Hepatic stellate cell (primary cell): ENCODE results near the gene ATP1B1.

Experiments
- DNase-seq: peaks from one replicate; pipeline ENCODE4 v3.0.0; 2011; ENCODE audit warnings: low spot score

ATP1B1 gene

DNA sequence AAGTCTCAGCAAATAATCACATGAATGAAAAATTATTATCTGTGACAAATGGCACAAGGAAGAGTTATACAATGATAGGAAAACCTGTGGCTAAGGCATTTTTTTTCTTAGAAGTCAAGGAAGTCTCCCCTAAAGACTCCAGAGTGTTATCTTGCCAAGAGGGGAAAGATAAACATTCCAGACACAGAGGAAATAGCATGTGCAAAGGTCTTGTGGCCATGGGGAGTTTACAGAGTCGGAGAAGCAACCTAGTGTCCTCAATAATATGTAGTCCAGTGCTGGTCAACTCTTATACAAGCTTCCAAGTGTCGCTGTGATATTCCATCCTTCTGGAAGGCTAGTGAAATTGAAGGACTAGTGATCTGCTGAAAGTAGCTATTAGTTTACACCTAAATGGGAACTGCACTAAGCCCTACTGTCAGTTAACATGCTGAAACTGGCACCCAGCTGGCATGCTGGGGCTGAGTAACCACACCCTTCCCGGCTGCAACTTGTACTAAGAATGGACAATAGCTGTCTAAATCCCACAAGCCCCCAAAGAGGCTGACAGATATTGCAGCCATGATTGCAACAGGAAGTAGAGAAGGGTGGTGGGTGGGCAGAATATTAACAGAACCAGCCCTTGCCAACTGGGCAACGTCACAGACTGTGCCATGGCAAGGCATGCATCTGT is 11.5 kb upstream of the ATP1B1 start:
- DNase-seq: no peak

DNA sequence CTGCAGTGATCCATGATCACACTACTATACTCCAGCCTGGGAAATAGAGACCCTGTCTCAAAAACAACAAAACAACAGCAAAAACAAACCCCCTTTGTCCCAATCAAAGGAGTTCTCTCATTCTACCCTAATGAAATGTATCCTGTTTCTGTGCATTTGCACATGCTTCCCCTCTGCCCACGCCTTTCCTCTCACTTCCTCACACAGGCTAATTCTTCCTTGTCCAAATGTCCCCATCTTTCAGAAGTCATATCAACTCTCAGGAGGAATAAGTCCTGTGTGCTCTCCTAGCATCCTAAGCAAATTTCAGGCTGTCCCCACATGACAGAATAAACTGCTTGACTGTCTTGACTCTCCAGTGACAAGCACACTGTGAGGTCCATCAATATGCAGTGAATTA is 8.1 kb upstream of the ATP1B1 start:
- DNase-seq: no peak

- DNase-seq: no peak
Measured at GRCh38 chr1:169099561-169099960, 6.9 kb upstream of the ATP1B1 start.

- no peak for DNase-seq
Measured at GRCh38 chr1:169100208-169100607, 6.3 kb upstream of the ATP1B1 start.

GRCh38 chr1:169100651-169101088 is 5.8 kb upstream of the ATP1B1 start:
- no peak for DNase-seq

DNA sequence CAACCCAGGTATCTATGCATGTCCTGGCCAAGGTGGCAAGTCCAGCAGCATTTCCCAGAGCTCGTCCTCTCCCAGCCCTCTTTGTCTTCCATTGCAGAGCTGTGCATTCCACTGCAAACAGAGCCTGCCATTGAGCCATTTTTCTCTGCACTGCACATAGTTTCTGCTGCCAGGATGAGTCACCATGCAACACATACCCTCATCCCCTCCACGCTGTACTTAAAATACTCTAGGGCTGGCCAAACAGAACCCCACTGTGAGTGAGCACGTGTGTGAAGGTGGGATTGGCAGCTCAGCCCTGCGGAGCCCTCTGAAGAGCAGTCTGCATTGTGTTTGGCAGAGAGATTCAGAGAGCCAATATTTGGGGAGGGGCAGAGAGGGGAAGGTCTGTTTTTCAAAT is 3.9 kb upstream of the ATP1B1 start:
- DNase-seq: peak; percentile 76

GRCh38 chr1:169103002-169103401 is 3.5 kb upstream of the ATP1B1 start:
- DNase-seq: no peak

DNA sequence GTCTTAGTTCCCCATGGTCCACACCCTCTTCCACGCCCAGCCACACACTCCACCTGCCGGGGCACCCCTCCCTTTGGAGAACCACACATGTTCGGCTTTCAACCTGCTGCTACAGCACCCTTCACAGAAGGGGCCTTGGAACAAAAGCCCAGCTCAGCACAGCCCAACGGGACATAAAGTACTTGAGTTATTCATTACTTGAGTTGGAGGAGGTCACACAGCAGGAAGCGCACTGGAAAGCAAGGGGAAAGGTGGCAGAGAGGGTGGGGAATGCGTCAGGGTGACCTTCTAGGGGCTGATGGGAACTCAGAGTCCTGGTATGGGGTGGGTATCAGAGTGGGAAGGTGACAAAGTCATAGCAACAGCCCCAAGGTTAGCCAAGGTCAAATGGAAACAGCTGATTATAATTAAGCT is 3.0 kb upstream of the ATP1B1 start:
- DNase-seq: no peak

GRCh38 chr1:169105087-169105433 is 1.4 kb upstream of the ATP1B1 start:
- no peak for DNase-seq

DNA sequence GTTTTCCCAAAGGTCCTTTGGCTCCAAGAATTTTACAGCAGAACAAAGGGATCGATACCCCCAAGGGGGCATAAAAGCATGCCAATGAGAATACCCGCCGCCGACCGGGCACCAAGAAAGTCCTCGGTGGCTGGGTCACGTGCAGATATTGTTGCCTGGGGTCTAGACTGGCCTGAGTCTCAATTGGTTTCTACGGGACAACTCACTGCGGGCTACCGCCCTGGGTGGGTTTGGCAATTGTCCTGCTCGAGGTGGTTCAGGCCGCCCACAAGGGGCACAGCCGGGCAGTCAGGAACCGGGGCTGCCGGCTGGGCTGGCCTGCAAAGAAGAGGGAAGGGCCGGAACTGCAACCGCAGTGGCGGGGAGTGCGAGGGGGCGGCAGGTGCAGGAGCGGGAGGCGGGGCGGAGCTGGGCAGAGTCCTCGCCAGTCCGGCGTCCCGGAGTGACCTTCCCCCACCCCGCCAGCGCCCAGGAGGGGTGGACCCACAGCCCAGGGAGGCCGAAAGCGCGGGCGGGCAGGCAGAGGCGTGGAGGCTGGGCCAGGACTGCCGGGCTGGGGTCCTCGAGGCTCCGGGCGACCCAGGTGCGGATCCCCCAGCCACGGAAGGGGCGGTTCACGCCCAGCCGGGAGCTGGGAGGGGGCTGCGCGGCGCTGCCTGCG is 926 bp upstream of the ATP1B1 start:
- no peak for DNase-seq

GRCh38 chr1:169106921-169107602 is 572 bp downstream of the ATP1B1 start:
- DNase-seq: peak; percentile 27

DNA sequence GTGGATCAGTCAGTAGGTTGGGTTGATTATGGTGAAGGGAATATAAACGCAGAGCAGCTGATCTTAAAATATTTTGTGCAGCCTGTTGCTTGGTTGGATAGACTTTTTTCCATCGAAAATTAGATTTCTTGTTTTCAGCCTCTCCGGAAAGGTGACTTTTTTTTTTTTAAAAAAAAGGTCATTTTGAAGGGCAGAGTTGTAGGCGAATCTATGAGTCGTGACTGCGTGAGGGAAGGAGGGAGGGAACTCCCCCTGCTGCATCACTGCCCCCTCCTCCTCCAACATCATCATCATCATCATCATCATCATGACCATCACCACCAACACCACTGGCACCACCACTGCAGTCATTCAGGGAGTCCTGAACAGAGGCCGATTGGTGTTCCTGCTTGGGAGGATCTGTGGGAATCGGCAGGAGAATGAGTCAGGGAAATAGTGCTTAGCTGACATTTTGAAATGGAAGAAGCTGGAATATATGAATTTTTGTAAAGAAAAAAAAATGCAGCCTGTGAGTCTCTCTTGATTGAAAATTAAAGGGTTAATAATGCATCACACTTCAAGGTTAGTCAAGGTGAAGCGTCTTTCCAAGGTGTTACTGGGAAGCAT is 1.2 kb downstream of the ATP1B1 start:
- DNase-seq: peak; percentile 40

DNA sequence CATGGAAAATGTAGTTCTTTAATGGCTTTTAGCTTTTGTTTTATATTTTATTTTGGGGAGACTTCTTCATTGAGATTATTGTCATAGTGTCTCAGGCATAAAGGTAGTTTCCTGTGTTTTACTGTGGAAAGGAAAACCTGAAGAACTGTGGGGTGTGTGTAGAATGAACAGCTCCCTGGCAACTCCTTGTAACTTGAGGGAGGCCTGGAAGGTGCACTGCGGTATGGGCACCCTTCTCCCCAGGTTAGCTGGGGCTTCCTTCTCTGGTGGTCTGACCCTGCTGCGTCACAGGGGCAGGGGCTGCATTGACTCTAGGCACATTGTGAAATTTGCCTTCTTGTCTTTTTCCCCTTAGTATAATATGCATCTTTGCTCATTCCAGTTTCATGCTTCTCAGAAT is 1.7 kb downstream of the ATP1B1 start:
- DNase-seq: no peak

- peak; percentile 60 for DNase-seq
Measured at GRCh38 chr1:169108863-169109560, 2.5 kb downstream of the ATP1B1 start.

- peak; percentile 75 for DNase-seq
Measured at GRCh38 chr1:169109561-169110134, 3.2 kb downstream of the ATP1B1 start.

- no peak for DNase-seq
Measured at GRCh38 chr1:169110236-169110635, 3.7 kb downstream of the ATP1B1 start.

DNA sequence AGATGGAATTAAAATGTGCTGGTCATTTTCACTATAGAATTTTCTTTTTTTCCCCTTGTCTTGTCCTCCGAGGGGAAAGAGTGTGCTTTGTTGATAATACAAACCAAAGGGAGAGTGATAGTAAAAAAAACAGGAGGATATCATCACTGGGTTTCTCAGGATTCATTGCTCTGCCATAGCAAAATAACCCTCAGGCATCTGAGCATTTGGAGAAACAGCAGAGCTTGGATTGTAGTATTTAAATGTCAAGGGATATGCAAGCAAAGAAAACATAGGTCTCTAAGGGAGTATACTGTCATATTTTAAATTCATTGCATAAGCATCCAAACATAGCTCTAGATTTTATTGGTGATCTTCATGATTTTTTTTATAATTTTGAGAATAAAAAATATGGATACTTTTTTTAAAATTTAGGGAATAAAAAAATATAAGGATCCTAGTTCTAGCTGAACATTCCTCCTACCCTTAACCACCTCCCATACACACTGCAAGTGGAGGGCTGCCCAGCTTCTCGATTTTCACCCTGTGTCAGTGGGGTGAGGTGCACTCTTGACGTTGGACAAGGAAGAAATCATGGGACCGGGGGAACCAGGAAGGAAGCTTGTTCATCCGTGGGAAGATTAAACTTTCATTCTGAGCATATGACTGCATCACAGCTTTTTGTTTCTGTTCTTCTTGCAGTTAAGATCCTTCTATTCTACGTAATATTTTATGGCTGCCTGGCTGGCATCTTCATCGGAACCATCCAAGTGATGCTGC is 4.4 kb downstream of the ATP1B1 start:
- peak; percentile 22 for DNase-seq

DNA sequence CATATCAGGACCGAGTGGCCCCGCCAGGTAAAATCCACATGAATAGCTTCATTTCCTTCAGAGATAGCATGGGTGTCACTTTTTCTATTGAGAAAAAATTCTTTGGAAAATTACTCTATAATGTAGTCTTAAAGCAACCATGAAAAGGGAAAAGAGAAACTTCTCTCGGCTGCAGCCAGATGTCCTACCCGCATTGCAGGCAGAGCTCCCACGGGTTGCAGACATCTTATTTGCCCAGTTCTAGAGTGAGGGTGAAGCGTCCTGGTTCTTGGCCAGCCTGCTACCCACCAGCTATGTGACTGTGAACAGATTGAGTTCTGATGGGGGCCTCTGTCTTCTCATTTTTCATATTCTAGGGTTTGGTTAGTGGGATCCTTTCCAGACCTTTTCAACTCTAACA is 5.0 kb downstream of the ATP1B1 start:
- DNase-seq: no peak

DNA sequence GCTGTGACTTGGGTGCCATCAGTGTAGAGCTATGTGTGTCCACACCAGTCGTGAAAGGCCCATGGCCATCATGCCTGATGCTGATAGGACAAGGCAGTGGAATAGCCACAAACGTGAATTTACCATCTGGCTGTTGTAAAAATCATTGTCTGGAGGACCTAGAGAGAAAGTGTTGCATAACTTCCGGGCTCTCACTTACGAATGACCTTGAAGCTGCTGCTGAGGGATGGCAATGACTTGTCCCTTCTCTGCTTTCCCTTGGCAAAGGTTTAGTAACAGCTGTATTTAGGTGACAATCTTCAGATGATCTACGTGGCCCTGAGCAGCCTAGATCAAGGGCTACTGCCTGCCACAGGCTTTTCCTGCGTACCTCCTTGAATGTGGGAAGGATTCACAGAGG is 5.8 kb downstream of the ATP1B1 start:
- DNase-seq: no peak

- DNase-seq: peak; percentile 83
Measured at GRCh38 chr1:169113613-169114119, 7.2 kb downstream of the ATP1B1 start.
